ENCODE measurements around the gene ADCY6. TPM values are rescaled to one million over a fixed set of nuclear protein-coding genes. Genes with fewer than 3 reads are reported as not detected.

The ADCY6 gene
- total and polyA plus RNA-seq, 12 donors: 20.8 to 55.3 (median 31.0) TPM

GRCh38 chr12:48822711-48823110 lies 33.8 kb upstream of the ADCY6 start:
- TF ChIP-seq, protein P1, sequence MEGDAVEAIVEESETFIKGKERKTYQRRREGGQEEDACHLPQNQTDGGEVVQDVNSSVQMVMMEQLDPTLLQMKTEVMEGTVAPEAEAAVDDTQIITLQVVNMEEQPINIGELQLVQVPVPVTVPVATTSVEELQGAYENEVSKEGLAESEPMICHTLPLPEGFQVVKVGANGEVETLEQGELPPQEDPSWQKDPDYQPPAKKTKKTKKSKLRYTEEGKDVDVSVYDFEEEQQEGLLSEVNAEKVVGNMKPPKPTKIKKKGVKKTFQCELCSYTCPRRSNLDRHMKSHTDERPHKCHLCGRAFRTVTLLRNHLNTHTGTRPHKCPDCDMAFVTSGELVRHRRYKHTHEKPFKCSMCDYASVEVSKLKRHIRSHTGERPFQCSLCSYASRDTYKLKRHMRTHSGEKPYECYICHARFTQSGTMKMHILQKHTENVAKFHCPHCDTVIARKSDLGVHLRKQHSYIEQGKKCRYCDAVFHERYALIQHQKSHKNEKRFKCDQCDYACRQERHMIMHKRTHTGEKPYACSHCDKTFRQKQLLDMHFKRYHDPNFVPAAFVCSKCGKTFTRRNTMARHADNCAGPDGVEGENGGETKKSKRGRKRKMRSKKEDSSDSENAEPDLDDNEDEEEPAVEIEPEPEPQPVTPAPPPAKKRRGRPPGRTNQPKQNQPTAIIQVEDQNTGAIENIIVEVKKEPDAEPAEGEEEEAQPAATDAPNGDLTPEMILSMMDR (IDR thresholded peaks at IDR 0.05): no peak
- no peak for TF ChIP-seq POLR2A (IDR thresholded peaks at IDR 0.05)
- H3K4me1 ChIP-seq (replicated peaks in 1 of 2): peaks cover 9 to 10% of the 10 kb centered on the region in 2 donors

GRCh38 chr12:48822139-48822538 lies 33.2 kb upstream of the ADCY6 start:
- Histone ChIP-seq H3K4me1 (replicated peaks in 1 of 2) (peaks cover 8 to 10% of the 10 kb centered on the region in 2 donors), H3K27ac (no peak overlapping the region), H3K9me3 (replicated peaks in 1 of 3) (no peaks in the 10 kb centered on the region), H3K36me3 (replicated peaks in 1 of 2) (peaks cover 0 to 1% of the 10 kb centered on the region in 2 donors), H3K27me3 (no peaks in the 10 kb centered on the region), H3K4me3 (no peak overlapping the region)
- TF ChIP-seq, protein P1 (IDR thresholded peaks at IDR 0.05): no peak
- TF ChIP-seq POLR2A (IDR thresholded peaks at IDR 0.05): no peak
- 89 to 96% (median 94%) methylated on average over 4 to 5 of the region's 5 CpGs for WGBS, 4 donors
- DNase-seq: no peak
- intact Hi-C loops (cut with DNase I): no loop called here

More at GRCh38 chr12:48822711-48823110, 33.8 kb upstream of the ADCY6 start:
- Histone ChIP-seq H3K9me3 (replicated peaks in 1 of 3) (no peaks in the 10 kb centered on the region), H3K27me3 (no peaks in the 10 kb centered on the region), H3K36me3 (replicated peaks in 1 of 2) (peaks cover 0 to 7% of the 10 kb centered on the region in 2 donors), H3K4me3 (no peak overlapping the region), H3K27ac (no peak overlapping the region)
- WGBS, 4 donors: 55 to 82% (median 72%) methylated on average over 2 of the region's 2 CpGs
- no peak for DNase-seq
- intact Hi-C loops (cut with DNase I): no loop called here

DNA sequence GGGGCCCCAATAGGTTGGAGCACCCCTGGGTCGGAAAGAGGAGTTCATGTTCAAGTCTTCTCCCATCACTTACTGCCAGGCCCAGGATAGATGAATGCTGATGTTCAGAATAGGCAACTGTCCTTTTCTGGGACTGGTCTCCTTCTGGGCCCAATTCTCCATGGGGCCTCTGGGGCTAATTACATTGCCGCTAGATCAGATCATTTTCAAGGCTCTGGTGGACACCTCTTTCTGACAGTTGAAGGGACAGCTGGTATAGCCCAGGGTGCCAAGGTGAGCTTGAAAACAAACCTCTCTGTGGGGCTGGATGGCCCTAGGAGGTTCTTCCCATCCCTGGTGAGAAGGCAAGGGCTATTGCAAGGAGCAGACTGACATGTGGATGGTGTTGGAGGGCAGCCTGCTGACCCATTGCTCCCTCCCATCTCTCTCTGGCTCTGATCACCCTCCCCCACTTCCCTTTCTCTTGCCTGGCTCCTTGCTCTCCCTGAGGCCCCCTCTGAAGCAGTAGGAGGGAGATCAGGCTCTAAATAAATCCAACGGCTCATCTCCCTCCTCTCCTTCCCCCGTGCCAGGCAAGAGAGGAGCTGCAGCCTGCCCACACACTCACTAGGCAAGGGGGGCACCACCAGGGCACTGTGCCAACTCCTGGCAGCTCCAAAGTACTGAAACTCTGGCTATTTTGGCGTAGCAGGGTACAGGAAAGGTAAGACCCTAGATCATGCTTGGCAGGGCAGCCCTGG lies 31.3 kb upstream of the ADCY6 start:
- Histone ChIP-seq H3K4me1 (replicated peaks in 1 of 2) (peaks cover 15% of the 10 kb centered on the region in 2 donors), H3K27me3 (no peaks in the 10 kb centered on the region), H3K4me3 (no peak overlapping the region), H3K36me3 (replicated peaks in 1 of 2) (no peaks in the 10 kb centered on the region), H3K27ac (no peak overlapping the region), H3K9me3 (replicated peaks in 1 of 3) (no peaks in the 10 kb centered on the region)
- intact Hi-C loops (cut with DNase I): no loop called here
- no peak for TF ChIP-seq POLR2A (IDR thresholded peaks at IDR 0.05)
- TF ChIP-seq, protein P1 (IDR thresholded peaks at IDR 0.05): no peak
- WGBS, 4 donors: 75 to 83% (median 80%) methylated on average over 4 to 5 of the region's 5 CpGs
- DNase-seq: no peak

GRCh38 chr12:48818831-48819590 lies 30.1 kb upstream of the ADCY6 start:
- no peak overlapping the region for H3K27ac ChIP-seq
- no peaks in the 10 kb centered on the region for H3K36me3 ChIP-seq (replicated peaks in 1 of 2)
- H3K4me1 ChIP-seq (replicated peaks in 1 of 2): peaks cover 15 to 19% of the 10 kb centered on the region in 2 donors
- no peaks in the 10 kb centered on the region for H3K27me3 ChIP-seq
- peak in 2 of 7 donors; percentile 29 to 42 for DNase-seq
- TF ChIP-seq, protein P1 (IDR thresholded peaks at IDR 0.05): no peak
- no peaks in the 10 kb centered on the region for H3K9me3 ChIP-seq (replicated peaks in 1 of 3)
- WGBS, 4 donors: 14 to 39% (median 21%) methylated on average over 13 to 37 of the region's 37 CpGs
- H3K4me3 ChIP-seq: peak overlapping the region in 2 of 4 donors; percentile 43 to 75
- intact Hi-C loops (cut with DNase I): no loop called here

Measured in adrenal gland (tissue), 12 donors.